GM12891 (cell line): ENCODE measurements around the gene CHKB.

Experiments used
- POLR2A ChIP-seq: IDR thresholded peaks from 2 replicates; pipeline ENCODE4 v1.6.1; 2011; ENCODE audit warnings: low read depth, low read length, control low read depth
- POLR2AphosphoS5 ChIP-seq: IDR thresholded peaks from 2 replicates; pipeline ENCODE4 v1.6.1; 2011; ENCODE audit warnings: low read depth, low read length, control low read depth
- SPI1 ChIP-seq: IDR thresholded peaks from 2 replicates; pipeline ENCODE4 v1.6.1; 2011; ENCODE audit warnings: low read depth, low read length, control low read depth
- TAF1 ChIP-seq: IDR thresholded peaks from 2 replicates; pipeline ENCODE4 v1.6.1; 2011; ENCODE audit warnings: low read depth, low read length, control low read depth

- TF ChIP-seq POLR2A: no peak
- TF ChIP-seq POLR2AphosphoS5: no peak
- no peak for TF ChIP-seq TAF1
- no peak for TF ChIP-seq SPI1
These were observed 18.4 kb downstream of the CHKB start for GRCh38 chr22:50564289-50564688.
